RWPE2 (cell line): Measurements from ENCODE around the gene KCNMA1.

Experiments used
- ATAC-seq: fragments of 200-7000 bp; cut with Tn5 transposase; 3 replicates; pipeline ENCODE4 v1.9.1; 2021; ENCODE audit warnings: low read depth
- DNase-seq: peaks from one replicate; pipeline ENCODE4 v3.0.0-alpha.2; 2020; ENCODE audit warnings: low spot score
- H3K27ac ChIP-seq: fragments of 450-650 bp; 2 replicates; pipeline ENCODE4 v1.5.1; 2017; ENCODE audit warnings: mild to moderate bottlenecking; ENCODE audit not compliant: poor library complexity, severe bottlenecking
- H3K27me3 ChIP-seq: fragments of 250-450 bp; sonication (Bioruptor Pico); 2 replicates; pipeline ENCODE4 v1.5.1; 2021; ENCODE audit warnings: mild to moderate bottlenecking, moderate library complexity; ENCODE audit not compliant: insufficient read depth, poor library complexity, severe bottlenecking
- H3K36me3 ChIP-seq: fragments of 250-450 bp; sonication (Bioruptor Pico); 2 replicates; pipeline ENCODE4 v1.5.1; 2020; ENCODE audit warnings: low read depth, mild to moderate bottlenecking, moderate library complexity
- H3K4me1 ChIP-seq: fragments of 250-450 bp; sonication (Bioruptor Pico); 2 replicates; pipeline ENCODE4 v1.5.1; 2021; ENCODE audit warnings: mild to moderate bottlenecking, moderate library complexity; ENCODE audit not compliant: insufficient read depth, poor library complexity, severe bottlenecking
- H3K4me3 ChIP-seq: fragments of 250-450 bp; sonication (Bioruptor Pico); 2 replicates; pipeline ENCODE4 v1.5.1; 2021; ENCODE audit warnings: mild to moderate bottlenecking, moderate library complexity; ENCODE audit not compliant: severe bottlenecking
- H3K9me3 ChIP-seq: fragments of 250-450 bp; sonication (Bioruptor Pico); 2 replicates; pipeline ENCODE4 v1.5.1; 2021; ENCODE audit warnings: mild to moderate bottlenecking, moderate library complexity; ENCODE audit not compliant: severe bottlenecking
- TF ChIP-seq, protein P1 (sequence below): fragments of 450-650 bp; IDR thresholded peaks from one replicate; pipeline ENCODE4 v1.5.1; 2017; ENCODE audit warnings: mild to moderate bottlenecking, moderate library complexity; ENCODE audit not compliant: poor library complexity, severe bottlenecking

The KCNMA1 gene

DNA sequence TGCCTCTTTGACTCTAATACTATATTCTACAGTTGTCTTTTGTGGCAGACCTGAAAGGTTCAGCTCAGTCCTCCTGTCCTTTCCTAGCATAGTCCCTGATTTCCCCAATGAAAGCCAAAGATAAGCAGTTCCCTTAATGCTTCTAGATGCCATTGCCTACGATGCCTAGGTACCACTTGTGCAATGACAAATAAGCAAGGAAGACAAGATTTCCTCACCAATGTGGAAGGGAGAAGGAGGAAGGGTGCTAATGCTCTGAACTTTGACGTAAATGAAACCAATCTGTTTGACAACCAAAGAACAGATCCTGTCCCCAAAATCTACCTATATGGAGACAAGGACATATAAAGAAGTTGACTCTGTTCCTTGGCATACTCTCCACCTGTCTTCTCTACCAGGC lies 393.3 kb downstream of the KCNMA1 start:
- Histone ChIP-seq H3K27me3 (no peaks in the 10 kb centered on the region), H3K27ac (no peak overlapping the region), H3K4me1 (peaks cover 6% of the 10 kb centered on the region), H3K36me3 (no peaks in the 10 kb centered on the region), H3K9me3 (no peaks in the 10 kb centered on the region), H3K4me3 (no peak overlapping the region)
- DNase-seq = no peak
- no peak for ATAC-seq
- TF ChIP-seq, protein P1, sequence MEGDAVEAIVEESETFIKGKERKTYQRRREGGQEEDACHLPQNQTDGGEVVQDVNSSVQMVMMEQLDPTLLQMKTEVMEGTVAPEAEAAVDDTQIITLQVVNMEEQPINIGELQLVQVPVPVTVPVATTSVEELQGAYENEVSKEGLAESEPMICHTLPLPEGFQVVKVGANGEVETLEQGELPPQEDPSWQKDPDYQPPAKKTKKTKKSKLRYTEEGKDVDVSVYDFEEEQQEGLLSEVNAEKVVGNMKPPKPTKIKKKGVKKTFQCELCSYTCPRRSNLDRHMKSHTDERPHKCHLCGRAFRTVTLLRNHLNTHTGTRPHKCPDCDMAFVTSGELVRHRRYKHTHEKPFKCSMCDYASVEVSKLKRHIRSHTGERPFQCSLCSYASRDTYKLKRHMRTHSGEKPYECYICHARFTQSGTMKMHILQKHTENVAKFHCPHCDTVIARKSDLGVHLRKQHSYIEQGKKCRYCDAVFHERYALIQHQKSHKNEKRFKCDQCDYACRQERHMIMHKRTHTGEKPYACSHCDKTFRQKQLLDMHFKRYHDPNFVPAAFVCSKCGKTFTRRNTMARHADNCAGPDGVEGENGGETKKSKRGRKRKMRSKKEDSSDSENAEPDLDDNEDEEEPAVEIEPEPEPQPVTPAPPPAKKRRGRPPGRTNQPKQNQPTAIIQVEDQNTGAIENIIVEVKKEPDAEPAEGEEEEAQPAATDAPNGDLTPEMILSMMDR = no peak

DNA sequence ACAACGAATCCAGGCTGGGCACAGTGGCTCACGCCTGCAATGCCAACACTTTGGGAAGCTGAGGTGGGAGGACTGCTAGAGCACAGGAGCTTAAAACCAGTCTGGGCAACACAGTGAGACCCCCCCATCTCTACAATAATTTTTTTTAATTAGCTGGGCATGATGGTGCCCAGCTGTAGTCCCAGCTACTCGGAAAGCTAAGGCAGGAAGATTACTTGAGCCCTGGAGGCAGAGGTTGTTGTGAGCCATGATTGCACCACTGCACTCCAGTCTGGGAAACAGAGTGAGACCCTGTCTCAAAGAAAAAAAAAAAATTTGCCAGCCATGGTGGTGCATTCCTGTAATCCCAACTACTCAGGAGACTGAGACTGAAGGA lies 396.3 kb downstream of the KCNMA1 start:
- no peak overlapping the region for H3K4me3 ChIP-seq
- TF ChIP-seq, protein P1 = no peak
- no peak for DNase-seq
- no peaks in the 10 kb centered on the region for H3K9me3 ChIP-seq
- peaks cover 10% of the 10 kb centered on the region for H3K4me1 ChIP-seq
- no peak overlapping the region for H3K27ac ChIP-seq
- H3K36me3 ChIP-seq = no peaks in the 10 kb centered on the region
- ATAC-seq = no peak
- H3K27me3 ChIP-seq = no peaks in the 10 kb centered on the region

DNA sequence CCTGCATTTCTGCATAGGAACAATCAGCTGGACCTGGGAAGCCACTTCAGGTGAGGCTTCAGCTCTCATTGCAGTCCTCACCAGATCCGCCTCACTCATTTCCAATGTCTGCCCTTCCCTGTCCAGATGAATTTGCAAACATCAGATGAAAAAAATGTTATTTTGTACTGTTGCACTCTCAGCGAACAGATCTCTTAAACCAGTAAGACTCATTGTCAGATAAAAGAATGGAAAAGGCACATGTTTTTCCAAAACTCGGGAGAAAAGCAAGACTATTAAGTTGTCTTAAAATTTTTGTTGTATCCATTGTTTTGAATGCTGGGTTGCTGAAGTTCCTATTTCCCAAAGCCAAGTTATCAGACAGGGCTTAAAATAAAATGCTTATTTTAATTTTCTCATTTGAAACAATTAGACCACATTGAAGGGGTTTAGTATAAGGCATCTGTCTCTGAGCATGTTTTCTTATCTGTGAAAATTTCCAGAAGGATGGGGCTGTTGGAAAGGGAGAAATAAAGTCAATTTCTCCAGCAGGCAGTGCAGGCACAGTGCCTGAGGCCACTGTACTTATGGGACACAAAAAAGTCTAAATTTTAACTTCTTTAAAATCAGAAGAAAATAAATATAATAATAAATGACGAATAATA lies 396.8 kb downstream of the KCNMA1 start:
- peaks cover 10% of the 10 kb centered on the region for H3K4me1 ChIP-seq
- no peaks in the 10 kb centered on the region for H3K36me3 ChIP-seq
- TF ChIP-seq, protein P1 = no peak
- no peak overlapping the region for H3K4me3 ChIP-seq
- no peaks in the 10 kb centered on the region for H3K27me3 ChIP-seq
- DNase-seq (no peak), ATAC-seq (no peak)
- no peaks in the 10 kb centered on the region for H3K9me3 ChIP-seq
- H3K27ac ChIP-seq = no peak overlapping the region

DNA sequence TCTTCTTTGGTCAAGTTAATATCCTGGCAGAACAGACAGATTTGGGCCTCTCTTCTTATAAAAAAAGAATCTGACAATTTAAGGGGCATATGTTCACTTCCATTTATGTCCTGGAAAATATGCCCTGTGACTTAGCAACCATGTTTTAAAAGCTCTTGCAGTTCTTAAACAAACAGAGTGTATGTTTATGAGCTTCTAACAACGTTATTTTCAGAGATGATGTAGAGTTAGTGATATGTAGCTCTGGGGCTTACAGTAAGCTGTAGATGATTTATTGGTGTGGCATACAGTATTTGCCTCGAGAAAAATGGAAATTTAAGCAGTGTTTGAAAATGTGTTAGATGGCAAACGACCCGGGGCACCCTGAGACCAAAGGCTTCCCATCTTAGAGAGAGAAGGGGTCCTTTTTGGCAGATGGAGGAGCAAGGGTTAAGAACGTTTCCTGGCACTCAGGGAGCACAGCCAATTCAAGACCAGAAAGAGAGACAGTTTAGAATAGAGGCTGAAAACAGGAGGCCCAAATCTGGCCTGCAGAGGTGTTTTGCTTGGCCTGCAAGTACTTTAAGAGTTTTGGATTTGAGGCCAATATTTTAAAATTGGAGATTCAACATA lies 397.5 kb downstream of the KCNMA1 start:
- no peak for ATAC-seq
- Histone ChIP-seq H3K4me3 (no peak overlapping the region), H3K4me1 (peaks cover 10% of the 10 kb centered on the region), H3K36me3 (no peaks in the 10 kb centered on the region), H3K9me3 (no peaks in the 10 kb centered on the region), H3K27ac (no peak overlapping the region), H3K27me3 (no peaks in the 10 kb centered on the region)
- TF ChIP-seq, protein P1 = no peak
- DNase-seq = no peak

DNA sequence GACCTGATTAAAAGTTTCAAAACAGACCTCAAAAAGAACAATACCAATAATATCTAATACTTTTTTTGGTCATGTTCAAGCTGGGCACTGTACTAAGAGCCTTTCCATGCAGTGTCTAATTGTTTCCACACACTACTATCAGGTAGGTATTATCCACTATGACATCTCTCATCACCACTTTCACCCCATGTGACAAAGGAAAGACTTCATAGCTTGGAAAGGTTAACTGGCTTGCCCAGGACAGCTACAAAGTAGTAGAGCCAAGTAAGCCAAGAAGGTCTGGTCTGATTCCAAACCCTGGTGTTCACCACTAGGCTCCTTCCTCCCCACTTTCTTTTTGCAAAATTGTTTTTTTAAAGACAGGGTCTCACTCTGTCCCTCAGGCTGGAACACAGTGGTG lies 400.5 kb downstream of the KCNMA1 start:
- no peak overlapping the region for H3K27ac ChIP-seq
- no peak for ATAC-seq

More for the DNA sequence above, 400.5 kb downstream of the KCNMA1 start:
- TF ChIP-seq, protein P1 = no peak
- Histone ChIP-seq H3K4me3 (no peak overlapping the region), H3K27me3 (no peaks in the 10 kb centered on the region), H3K9me3 (no peaks in the 10 kb centered on the region), H3K4me1 (peaks cover 4% of the 10 kb centered on the region), H3K36me3 (no peaks in the 10 kb centered on the region)
- DNase-seq = no peak
